ENCODE data around the gene KLHL28.

- no peak for TF ChIP-seq CTCF (IDR thresholded peaks at IDR 0.05; ENCODE audit: low read depth, low read length)
- TF ChIP-seq EZH2phosphoT487 (IDR thresholded peaks at IDR 0.05; ENCODE audit: low read depth) = no peak
Observed at GRCh38 chr14:44966601-44967336, 5.0 kb upstream of the KLHL28 start.
